Measurements from ENCODE around the gene EIF3CL.
"Not testable (repeated sequence)": the region's sequence is repeated elsewhere in the genome, so short reads cannot be mapped to it uniquely, and the experiment has no call there.

Gene EIF3CL

DNA sequence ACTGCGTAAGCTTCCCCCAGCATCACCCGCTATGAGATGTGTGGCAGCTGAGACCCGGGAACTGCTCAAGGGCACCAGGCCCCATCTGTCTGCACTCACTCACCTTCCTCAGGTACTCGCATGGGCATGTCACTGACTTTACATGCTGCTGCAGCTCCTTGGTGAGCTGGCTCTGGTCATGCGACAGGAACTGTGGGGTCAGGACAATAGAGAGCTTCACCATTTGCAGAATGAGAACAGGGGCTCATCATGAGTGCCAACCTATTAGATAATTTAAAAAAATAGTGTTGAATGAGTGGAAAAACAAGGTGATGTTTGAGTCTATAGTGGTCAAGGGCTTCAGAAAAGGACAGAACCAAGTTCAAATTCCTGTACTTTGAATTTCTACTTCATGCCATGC, 41.0 kb downstream of the EIF3CL start:
- not testable (repeated sequence) for DNase-seq

DNA sequence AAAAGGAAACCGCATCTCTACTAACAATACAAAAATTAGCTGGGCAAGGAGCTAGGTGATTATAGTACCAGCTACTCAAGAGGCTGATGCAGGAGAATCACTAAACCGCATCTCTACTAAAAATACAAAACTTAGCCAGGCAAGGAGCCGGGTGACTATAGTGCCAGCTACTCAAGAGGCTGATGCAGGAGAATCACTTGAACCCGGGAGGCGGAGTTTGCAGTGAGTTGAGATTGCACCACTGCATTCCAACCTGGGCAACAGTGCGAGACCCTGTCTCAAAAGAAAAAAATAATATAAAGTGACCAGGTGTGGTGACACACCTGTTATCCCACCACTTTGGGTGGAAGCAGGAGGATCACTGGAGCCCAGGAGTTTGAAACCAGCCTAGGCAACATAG, 65.4 kb downstream of the EIF3CL start:
- not testable (repeated sequence) for DNase-seq

DNA sequence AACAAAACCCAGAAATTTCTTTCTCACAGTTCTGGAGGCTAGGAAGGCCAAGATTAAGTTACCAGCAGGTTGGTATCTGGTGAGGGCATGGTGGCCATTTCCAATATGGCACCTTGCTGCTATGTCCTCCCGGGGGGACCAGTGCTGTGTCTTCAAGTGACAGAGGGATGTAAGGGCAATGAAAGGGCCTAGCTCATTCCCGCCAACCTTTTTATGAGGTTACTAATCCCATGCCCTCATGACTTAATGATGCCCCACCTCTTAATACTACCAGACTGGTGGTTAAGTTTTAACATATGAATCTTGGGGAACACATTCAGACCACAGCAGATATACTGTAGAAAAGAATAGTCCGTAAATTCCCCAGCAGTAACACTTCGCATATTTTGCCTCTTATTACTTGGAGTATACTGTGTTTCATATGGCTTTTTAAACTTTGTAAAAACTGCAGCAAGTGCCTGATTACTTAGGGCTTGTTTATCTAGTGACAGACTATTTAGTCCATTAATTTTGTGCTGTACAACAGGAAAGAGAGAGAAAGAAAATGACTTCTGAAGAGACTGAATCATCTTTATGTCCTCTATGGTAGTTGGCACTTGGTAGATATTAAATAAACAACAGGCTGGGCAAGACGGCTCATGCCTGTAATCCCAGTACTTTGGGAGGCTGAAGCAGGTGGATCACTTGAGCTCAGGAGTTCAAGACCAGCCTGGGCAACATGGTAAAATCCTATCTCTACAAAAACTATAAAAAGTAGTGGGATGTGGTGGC, 66.5 kb downstream of the EIF3CL start:
- not testable (repeated sequence) for DNase-seq

DNA sequence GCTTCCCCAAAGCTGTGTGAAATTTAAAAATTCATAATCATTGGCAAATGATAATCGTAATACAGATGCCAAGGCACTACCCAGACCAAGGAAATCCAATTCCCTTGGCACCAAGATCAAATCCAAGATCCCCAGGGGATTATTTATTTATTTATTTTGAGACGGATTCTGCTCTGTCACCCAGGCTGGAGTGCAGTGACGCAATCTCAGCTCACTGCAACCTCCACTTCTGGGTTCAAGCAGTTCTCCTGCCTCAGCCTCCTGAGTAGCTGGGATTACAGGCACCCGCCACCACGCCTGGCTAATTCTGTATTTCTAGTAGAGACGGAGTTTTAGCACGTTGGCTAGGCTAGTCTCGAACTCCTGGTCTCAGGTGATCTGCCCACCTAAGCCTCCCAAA, 68.0 kb downstream of the EIF3CL start:
- DNase-seq, result not testable (repeated sequence)

DNA sequence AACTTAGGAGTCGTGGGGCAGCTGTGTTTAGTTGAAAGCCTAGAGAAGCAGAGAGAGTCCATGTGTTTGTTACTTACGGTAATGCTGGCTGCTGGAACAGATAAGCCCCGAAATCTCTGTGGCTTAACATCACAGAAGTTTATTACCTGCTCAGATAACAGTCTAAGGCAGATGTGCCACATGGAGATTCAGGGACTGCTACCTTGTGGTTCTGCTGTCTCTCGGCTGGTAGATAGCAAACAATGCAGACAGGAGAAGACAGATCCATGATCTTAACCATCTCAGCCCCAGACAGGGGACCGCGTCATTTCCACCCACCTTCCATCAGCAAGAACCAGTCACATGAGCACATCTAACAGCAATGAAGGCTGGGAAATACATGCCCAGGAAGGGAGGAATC, 71.0 kb downstream of the EIF3CL start:
- not testable (repeated sequence) for DNase-seq

DNA sequence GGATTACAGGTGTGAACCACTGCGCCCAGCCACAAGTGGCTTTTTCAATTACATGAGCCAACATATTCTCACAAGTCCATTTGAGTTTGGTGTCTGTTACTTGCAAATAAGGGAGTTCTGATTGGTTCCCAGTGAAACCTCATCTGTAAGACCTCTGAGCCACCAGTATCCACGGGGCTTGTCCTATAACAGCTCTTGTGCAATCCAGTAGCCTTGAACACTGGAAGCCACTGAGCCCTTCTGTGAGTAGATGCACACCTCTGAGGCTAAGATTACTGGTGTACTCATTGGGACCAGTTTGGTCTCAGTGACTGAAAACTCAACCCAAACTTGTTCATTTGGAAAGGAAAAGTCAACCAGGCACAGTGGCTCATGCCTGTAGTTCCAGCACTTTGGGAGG, 72.7 kb downstream of the EIF3CL start:
- DNase-seq, result not testable (repeated sequence)

DNA sequence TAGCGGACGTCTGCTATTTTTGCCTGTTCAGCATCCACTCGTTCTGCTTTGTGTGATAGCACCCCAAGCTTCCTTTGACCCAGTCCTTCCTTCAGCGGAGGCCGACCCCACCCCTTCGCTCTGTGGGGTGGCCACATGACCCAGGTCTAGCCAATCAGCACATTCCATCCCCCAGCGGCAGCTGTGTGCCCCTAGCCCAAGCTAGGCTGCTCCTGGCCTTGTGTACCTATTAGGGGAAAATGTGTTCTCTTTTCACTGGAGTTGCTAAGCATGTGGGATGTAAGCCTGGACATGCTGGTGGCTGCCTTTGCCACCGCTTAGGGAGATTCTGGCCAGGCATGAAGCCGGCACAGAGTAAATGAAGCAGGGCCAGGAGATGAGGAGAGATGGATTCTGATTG, 73.4 kb downstream of the EIF3CL start:
- DNase-seq, result not testable (repeated sequence)
